AG09309 (cell line): ENCODE results near the gene SEMG2.

Experiments used
- DNase-seq: peaks from one replicate; pipeline ENCODE4 v3.0.0-alpha.2; 2010; ENCODE audit warnings: low read depth
- H3K4me3 ChIP-seq: 2 replicates; pipeline ENCODE4 v1.5.1; 2011; ENCODE audit warnings: mild to moderate bottlenecking, low read depth, low read length, moderate library complexity; ENCODE audit not compliant: control insufficient read depth
- TF ChIP-seq, protein P1 (sequence below): IDR thresholded peaks from 2 replicates; pipeline ENCODE4 v1.5.1; 2011; ENCODE audit warnings: mild to moderate bottlenecking, low read depth, low read length, inconsistent platforms; ENCODE audit not compliant: insufficient read depth, control insufficient read depth; ENCODE audit errors: missing control alignments

SEMG2 gene, protein sequence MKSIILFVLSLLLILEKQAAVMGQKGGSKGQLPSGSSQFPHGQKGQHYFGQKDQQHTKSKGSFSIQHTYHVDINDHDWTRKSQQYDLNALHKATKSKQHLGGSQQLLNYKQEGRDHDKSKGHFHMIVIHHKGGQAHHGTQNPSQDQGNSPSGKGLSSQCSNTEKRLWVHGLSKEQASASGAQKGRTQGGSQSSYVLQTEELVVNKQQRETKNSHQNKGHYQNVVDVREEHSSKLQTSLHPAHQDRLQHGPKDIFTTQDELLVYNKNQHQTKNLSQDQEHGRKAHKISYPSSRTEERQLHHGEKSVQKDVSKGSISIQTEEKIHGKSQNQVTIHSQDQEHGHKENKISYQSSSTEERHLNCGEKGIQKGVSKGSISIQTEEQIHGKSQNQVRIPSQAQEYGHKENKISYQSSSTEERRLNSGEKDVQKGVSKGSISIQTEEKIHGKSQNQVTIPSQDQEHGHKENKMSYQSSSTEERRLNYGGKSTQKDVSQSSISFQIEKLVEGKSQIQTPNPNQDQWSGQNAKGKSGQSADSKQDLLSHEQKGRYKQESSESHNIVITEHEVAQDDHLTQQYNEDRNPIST

DNA sequence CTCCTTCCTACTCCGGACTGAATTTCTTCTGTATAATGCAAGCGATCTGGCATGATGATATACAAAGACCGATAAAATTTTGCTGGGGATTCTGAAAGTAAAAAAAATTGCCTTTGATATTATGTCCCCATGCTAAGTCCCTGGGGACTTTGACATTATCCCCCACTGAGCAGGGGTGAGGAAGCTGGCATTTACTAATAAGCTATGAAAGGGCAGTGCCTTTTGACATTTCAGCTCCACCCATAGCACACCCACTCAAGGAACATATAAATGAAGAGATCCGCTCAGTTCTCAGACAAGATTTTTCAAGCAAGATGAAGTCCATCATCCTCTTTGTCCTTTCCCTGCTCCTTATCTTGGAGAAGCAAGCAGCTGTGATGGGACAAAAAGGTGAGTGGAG is at the start of gene SEMG2:
Gene SEMG2, plus strand, starts transcription at position 298 of the 400 bp plus-strand sequence. Its CDS starts 17 bp downstream, at position 315.
- TF ChIP-seq, protein P1, sequence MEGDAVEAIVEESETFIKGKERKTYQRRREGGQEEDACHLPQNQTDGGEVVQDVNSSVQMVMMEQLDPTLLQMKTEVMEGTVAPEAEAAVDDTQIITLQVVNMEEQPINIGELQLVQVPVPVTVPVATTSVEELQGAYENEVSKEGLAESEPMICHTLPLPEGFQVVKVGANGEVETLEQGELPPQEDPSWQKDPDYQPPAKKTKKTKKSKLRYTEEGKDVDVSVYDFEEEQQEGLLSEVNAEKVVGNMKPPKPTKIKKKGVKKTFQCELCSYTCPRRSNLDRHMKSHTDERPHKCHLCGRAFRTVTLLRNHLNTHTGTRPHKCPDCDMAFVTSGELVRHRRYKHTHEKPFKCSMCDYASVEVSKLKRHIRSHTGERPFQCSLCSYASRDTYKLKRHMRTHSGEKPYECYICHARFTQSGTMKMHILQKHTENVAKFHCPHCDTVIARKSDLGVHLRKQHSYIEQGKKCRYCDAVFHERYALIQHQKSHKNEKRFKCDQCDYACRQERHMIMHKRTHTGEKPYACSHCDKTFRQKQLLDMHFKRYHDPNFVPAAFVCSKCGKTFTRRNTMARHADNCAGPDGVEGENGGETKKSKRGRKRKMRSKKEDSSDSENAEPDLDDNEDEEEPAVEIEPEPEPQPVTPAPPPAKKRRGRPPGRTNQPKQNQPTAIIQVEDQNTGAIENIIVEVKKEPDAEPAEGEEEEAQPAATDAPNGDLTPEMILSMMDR, result no peak
- no peak within 1 kb of the TSS for H3K4me3 ChIP-seq
- no peak for DNase-seq

DNA sequence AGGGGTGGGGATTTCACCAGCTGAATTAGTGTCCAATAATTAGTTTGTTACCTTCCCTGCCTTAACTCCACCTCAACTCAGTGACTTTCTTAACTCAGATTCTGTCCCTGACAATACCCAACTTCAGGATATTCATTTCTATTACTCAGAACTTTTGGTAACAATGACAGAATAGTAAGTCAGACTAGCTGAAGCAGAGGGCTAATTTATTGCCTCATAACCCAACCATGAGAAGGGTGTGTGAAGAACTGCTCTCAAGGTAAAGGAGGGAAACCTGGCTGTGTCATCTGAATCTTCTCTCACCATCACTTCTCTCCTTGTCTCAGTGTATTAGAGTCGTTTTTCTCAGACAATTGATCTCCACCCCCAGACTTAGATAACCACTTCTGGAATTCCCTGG is 47.7 kb upstream of the SEMG2 start:
- DNase-seq, result no peak
- no peak overlapping the region for H3K4me3 ChIP-seq
- TF ChIP-seq, protein P1, result no peak

DNA sequence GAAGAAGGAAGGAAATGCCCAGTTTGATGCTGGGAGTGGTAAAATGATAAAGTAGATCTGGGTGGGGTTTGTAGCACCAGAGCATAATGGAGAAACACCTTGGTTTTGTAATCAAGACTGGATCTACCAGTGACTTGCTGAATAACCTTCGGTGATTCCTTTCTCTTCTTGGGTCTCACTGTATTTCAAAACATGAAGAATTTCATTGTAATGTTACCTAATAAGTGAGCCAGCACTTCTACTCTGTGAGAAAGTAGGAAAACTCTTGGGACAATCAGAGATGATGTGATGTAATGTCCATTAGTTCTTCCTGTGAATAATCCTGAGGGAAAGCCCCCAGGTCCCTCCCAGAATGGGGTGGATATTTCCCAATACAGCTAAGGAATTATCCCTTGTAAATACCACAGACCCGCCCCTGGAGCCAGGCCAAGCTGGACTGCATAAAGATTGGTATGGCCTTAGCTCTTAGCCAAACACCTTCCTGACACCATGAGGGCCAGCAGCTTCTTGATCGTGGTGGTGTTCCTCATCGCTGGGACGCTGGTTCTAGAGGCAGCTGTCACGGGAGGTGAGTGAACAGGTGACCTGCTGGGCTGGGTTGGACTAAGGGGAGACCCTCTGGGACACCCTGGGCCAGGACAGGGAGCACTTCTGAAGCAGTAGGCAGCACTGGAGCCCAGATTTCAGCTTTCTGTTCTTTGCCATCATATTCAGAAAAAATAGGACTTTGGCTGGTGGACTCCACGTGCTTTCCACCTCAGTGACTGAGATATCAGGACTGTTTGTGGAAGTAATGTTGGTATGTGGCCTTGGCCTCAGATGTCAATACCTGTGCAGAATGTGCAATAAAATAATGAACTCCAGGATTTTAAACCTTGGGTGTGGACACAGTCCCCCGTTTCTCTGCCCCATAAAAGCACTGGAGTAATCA is 46.5 kb upstream of the SEMG2 start, which contains the start of gene PI3:
Gene PI3, plus strand, starts transcription at position 469 of the 931 bp plus-strand sequence. Its CDS starts 21 bp downstream, at position 490.
- DNase-seq, result peak; percentile 25
- TF ChIP-seq, protein P1, result no peak
- no peak within 1 kb of the TSS for H3K4me3 ChIP-seq

DNA sequence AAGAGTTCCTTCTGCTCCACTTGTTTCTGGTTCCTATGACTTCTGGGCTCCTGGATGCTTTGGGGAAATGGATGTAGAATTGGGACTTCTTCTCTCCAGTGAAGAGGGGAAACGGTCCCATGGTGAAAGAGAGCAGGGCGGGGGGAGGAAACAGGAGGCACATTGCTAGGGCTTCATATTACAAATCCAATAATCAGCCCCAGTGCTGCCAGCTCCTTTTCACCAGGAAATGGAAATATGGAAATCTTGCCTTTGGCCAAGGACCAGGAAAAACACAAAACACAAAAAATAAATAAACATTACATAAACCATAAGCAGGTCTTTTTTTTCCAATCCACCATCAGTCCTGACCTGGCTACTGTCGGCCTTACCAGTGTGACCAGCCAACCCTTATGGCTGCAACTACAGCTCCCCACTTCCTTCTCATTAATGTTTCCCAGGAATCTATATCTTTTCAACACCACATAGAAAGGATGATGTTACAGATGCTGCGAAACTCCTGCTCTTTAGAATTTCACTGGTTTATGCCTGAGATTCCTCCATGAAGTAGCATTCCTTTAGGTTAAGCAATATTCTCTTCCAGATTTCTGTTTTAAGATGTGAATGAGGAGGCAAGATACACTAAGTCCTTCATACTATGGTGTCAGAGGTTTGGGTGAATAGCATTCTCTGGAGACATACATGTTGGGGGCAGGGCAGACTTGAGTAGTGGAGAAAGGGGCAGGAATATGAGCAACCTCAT is 44.5 kb upstream of the SEMG2 start:
- TF ChIP-seq, protein P1, result no peak
- H3K4me3 ChIP-seq, result no peak overlapping the region
- DNase-seq, result no peak

DNA sequence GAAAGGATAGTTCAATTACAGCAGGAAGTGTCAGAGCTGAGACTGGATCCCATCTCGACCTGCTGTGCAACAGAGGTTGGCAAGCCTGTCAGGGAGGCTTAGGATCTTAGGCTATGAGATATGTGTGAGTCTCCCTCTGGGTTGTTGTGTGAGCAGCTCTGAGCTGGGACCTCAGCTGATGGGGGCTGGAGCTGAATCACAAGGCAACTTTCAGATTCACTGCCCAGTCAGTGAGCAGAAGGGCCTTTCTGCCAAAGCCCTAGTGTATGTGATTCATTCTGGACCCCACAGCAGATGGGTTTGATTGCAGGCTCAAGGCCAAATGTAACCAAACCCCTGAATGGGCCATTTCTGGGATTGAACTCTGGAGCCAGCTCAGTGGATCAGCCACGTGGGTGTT is 42.0 kb upstream of the SEMG2 start:
- no peak for DNase-seq
- no peak overlapping the region for H3K4me3 ChIP-seq
- TF ChIP-seq, protein P1, result no peak
